ENCODE results near the gene SNCA.

GRCh38 chr4:89765966-89766365 lies 71.0 kb downstream of the SNCA start:
- TF ChIP-seq YY1 (IDR thresholded peaks at IDR 0.05; ENCODE audit: insufficient read depth, insufficient read length) (no peak), ZNF274 (IDR thresholded peaks at IDR 0.05; ENCODE audit: low read depth, low read length) (no peak), SUZ12 (IDR thresholded peaks at IDR 0.05; ENCODE audit: extremely low read depth, insufficient read depth, insufficient read length) (no peak)

Measured in NT2/D1 (cell line).